Measurements from ENCODE around the gene MEX3A. TPM values are rescaled to one million over a fixed set of nuclear protein-coding genes. Genes with fewer than 3 reads are reported as not detected.

The MEX3A gene
- total RNA-seq, 1 experiment from 2014 or later: 90.0 TPM

DNA sequence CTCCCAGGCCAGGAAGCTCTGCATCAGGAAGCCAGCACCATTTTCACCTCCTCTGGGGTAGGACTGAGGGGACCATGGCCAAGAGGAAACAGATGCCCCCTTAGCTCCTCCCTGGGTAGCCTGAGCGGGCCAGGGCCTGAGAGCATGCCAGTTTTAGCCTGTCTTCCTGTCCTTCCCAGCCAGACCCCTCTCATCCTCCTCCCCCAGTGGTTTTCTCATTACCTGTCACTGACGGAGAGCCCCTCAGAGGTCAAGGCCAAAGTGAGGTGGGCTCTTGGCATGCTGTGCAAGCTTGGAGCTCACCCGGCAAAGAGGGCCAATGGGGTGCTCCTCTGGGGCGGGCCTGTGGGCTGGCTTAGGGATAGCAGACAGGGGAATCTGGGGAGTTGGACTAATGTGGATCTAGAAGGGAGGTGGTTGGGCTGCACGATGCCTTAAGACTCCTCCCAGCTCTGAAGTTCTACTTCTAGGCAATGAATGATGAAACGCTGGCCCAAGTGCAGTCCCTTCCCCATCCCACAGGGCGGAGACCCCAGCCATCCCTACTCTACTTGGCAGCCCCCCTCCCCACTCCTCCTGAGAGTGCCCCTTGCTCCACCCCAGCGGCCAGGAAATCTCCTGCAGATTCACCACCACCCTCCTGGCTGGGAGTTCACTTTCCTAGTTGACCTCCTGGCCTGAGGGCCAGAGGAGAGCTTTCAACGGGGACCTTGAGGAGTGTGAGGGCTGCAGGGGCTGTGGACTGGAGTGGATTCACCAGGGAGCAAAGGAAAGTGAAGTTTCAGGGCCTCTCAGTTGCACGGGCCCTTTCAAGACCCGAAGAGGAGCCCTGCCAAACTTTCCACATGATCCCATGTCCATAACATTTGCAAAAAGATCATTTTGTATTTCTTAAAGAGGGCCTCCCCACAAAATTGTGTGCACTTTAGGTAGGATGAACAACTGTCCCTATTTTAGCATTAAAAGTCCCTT is 22.9 kb upstream of the MEX3A start:
- intact Hi-C loops (cut with micrococcal nuclease; ENCODE audit: unreplicated experiment): no loop called here
- DNase-seq (ENCODE audit: low spot score): no peak

DNA sequence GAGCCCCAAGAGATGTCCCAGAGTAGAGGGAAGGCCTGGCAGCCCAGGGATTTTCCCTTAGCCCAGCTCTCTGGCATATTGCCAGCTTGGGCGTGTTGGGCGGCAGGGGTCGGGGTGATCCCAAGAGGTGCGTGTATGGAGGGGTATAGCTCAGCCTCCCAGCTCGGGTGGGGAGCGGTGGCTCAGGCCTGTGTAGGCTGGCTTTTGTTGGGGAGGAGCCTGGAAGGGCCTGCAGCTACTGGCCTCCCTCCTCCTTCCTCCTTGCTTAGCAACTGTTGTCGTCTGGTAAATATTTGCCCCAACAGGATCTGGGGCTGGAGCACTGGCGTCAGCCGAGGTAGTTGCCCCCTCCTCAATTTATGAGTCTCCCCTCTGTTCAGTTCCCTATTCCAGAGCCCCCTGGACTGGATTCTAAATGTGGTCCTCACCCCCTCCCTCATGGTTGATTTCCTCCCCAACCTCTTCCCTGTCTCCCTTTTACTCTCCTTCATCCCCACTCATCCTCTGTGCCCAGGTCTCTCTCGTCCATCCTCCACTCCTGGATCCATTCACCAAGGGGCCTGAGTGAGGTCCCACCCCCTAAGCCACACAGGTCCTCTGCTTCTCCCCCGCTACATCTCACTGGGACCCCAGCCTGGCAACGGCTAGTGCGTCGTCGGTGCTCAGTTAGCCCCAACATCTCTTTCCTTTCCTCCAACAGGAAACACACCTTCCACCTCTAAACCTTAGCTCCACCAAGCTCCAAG is 22.0 kb upstream of the MEX3A start:
- TF ChIP-seq, protein P1, sequence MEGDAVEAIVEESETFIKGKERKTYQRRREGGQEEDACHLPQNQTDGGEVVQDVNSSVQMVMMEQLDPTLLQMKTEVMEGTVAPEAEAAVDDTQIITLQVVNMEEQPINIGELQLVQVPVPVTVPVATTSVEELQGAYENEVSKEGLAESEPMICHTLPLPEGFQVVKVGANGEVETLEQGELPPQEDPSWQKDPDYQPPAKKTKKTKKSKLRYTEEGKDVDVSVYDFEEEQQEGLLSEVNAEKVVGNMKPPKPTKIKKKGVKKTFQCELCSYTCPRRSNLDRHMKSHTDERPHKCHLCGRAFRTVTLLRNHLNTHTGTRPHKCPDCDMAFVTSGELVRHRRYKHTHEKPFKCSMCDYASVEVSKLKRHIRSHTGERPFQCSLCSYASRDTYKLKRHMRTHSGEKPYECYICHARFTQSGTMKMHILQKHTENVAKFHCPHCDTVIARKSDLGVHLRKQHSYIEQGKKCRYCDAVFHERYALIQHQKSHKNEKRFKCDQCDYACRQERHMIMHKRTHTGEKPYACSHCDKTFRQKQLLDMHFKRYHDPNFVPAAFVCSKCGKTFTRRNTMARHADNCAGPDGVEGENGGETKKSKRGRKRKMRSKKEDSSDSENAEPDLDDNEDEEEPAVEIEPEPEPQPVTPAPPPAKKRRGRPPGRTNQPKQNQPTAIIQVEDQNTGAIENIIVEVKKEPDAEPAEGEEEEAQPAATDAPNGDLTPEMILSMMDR (conservative IDR thresholded peaks at IDR 0.05; ENCODE audit: low read depth, low read length): no peak
- TF ChIP-seq EZH2 (IDR thresholded peaks at IDR 0.05; ENCODE audit: borderline replicate concordance, low read depth, low read length, poor library complexity, severe bottlenecking): no peak

More for the DNA sequence above, 22.9 kb upstream of the MEX3A start:
- Histone ChIP-seq H3K27ac (ENCODE audit: low read depth, low read length, poor library complexity, severe bottlenecking) (peak overlapping the region; percentile 97), H3K27me3 (replicated peaks; ENCODE audit: insufficient read depth, low read depth, low read length, poor library complexity) (no peaks in the 10 kb centered on the region), H3K9me3 (ENCODE audit: low read depth, low read length, poor library complexity, severe bottlenecking) (no peaks in the 10 kb centered on the region), H3K4me3 (ENCODE audit: low read depth, low read length, poor library complexity, severe bottlenecking) (peak overlapping the region; percentile 25), H3K4me1 (ENCODE audit: insufficient read depth, low read length, poor library complexity, severe bottlenecking) (peaks cover 58% of the 10 kb centered on the region), H3K36me3 (ENCODE audit: insufficient read depth, low read length, poor library complexity, severe bottlenecking) (no peaks in the 10 kb centered on the region)
- POLR2A ChIA-PET (ENCODE audit: low non-redundant PET): interaction anchor here (0.6 kb wide), 1 partner anchor 659 kb away, joined by 9 read pairs; no protein-coding TSS in a partner anchor
- CTCF ChIA-PET: interaction anchor here (0.6 kb wide), 1 partner anchor 797 kb away, joined by 4 read pairs; no protein-coding TSS in a partner anchor
- no peak for TF ChIP-seq EZH2 (IDR thresholded peaks at IDR 0.05; ENCODE audit: borderline replicate concordance, low read depth, low read length, poor library complexity, severe bottlenecking)
- TF ChIP-seq, protein P1 (conservative IDR thresholded peaks at IDR 0.05; ENCODE audit: low read depth, low read length): no peak
- no TSS peak for BruUV-seq (replicated peaks)

GRCh38 chr1:156103521-156103947 is 21.3 kb upstream of the MEX3A start:
- Histone ChIP-seq H3K36me3 (ENCODE audit: insufficient read depth, low read length, poor library complexity, severe bottlenecking) (no peaks in the 10 kb centered on the region), H3K9me3 (ENCODE audit: low read depth, low read length, poor library complexity, severe bottlenecking) (no peaks in the 10 kb centered on the region), H3K27ac (ENCODE audit: low read depth, low read length, poor library complexity, severe bottlenecking) (peak overlapping the region; percentile 97), H3K4me3 (ENCODE audit: low read depth, low read length, poor library complexity, severe bottlenecking) (no peak overlapping the region), H3K4me1 (ENCODE audit: insufficient read depth, low read length, poor library complexity, severe bottlenecking) (peaks cover 58% of the 10 kb centered on the region), H3K27me3 (replicated peaks; ENCODE audit: insufficient read depth, low read depth, low read length, poor library complexity) (no peaks in the 10 kb centered on the region)
- no TSS peak for BruUV-seq (replicated peaks)
- POLR2A ChIA-PET (ENCODE audit: low non-redundant PET): no interaction called here
- CTCF ChIA-PET: interaction anchor here (1.0 kb wide), 1 partner anchor 26 kb away, joined by 3 read pairs; no protein-coding TSS in a partner anchor
- TF ChIP-seq, protein P1 (conservative IDR thresholded peaks at IDR 0.05; ENCODE audit: low read depth, low read length): no peak
- TF ChIP-seq EZH2 (IDR thresholded peaks at IDR 0.05; ENCODE audit: borderline replicate concordance, low read depth, low read length, poor library complexity, severe bottlenecking): no peak
- peak; percentile 57 for DNase-seq (ENCODE audit: low spot score)
- intact Hi-C loops (cut with micrococcal nuclease; ENCODE audit: unreplicated experiment): no loop called here

More for the DNA sequence above, 22.0 kb upstream of the MEX3A start:
- H3K27ac ChIP-seq (ENCODE audit: low read depth, low read length, poor library complexity, severe bottlenecking): peak overlapping the region; percentile 97
- H3K4me1 ChIP-seq (ENCODE audit: insufficient read depth, low read length, poor library complexity, severe bottlenecking): peaks cover 58% of the 10 kb centered on the region
- CTCF ChIA-PET: interaction anchor here (0.6 to 1.0 kb wide), 2 partner anchors 26 to 796 kb away, joined by 3 to 4 read pairs; no protein-coding TSS in a partner anchor
- BruUV-seq (replicated peaks): no TSS peak
- no peaks in the 10 kb centered on the region for H3K9me3 ChIP-seq (ENCODE audit: low read depth, low read length, poor library complexity, severe bottlenecking)
- H3K4me3 ChIP-seq (ENCODE audit: low read depth, low read length, poor library complexity, severe bottlenecking): no peak overlapping the region
- intact Hi-C loops (cut with micrococcal nuclease; ENCODE audit: unreplicated experiment): no loop called here
- H3K27me3 ChIP-seq (replicated peaks; ENCODE audit: insufficient read depth, low read depth, low read length, poor library complexity): no peaks in the 10 kb centered on the region
- POLR2A ChIA-PET (ENCODE audit: low non-redundant PET): interaction anchor here (0.6 kb wide), 1 partner anchor 658 kb away, joined by 9 read pairs; no protein-coding TSS in a partner anchor
- H3K36me3 ChIP-seq (ENCODE audit: insufficient read depth, low read length, poor library complexity, severe bottlenecking): no peaks in the 10 kb centered on the region
- peak; percentile 73 for DNase-seq (ENCODE audit: low spot score)
